GM23338 (cell line): Measurements from ENCODE around the gene MRRF. TPM values are rescaled to one million over a fixed set of nuclear protein-coding genes. Genes with fewer than 3 reads are reported as not detected.

Experiments used
- ATAC-seq: fragments of 200-7000 bp; cut with Tn5 transposase; 3 replicates; pipeline ENCODE4 v1.9.1; 2020
- DNase-seq: peaks from one replicate; pipeline ENCODE4 v3.0.0-alpha.2; 2015; ENCODE audit warnings: low spot score
- H2AFZ ChIP-seq: fragments of 200-600 bp; sonication (generic); 2 replicates; pipeline ENCODE4 v1.8.0; 2016; ENCODE audit warnings: antibody characterized with exemption, mild to moderate bottlenecking, moderate library complexity
- H3F3A ChIP-seq: fragments of 200-600 bp; sonication (generic); replicated peaks from 2 replicates; pipeline ENCODE4 v1.8.0; 2017; ENCODE audit warnings: antibody characterized with exemption, mixed run types, low read depth
- H3K27ac ChIP-seq: fragments of 200-600 bp; sonication (generic); 2 replicates; pipeline ENCODE4 v1.6.1; 2016; ENCODE audit warnings: low read depth
- H3K27me3 ChIP-seq: fragments of 200-600 bp; sonication (generic); 2 replicates; pipeline ENCODE4 v1.8.0; 2016; ENCODE audit warnings: mild to moderate bottlenecking, mixed run types, moderate library complexity; ENCODE audit not compliant: insufficient read depth
- H3K36me3 ChIP-seq: fragments of 200-600 bp; sonication (generic); 2 replicates; pipeline ENCODE4 v1.8.0; 2016; ENCODE audit warnings: mild to moderate bottlenecking; ENCODE audit not compliant: insufficient read depth
- H3K4me1 ChIP-seq: fragments of 200-600 bp; sonication (generic); 2 replicates; pipeline ENCODE4 v1.8.0; 2016; ENCODE audit warnings: mild to moderate bottlenecking, moderate library complexity; ENCODE audit not compliant: insufficient read depth
- H3K4me2 ChIP-seq: fragments of 200-600 bp; sonication (generic); 2 replicates; pipeline ENCODE4 v1.7.1; 2017; ENCODE audit warnings: mixed run types
- H3K4me3 ChIP-seq: fragments of 200-600 bp; sonication (generic); 2 replicates; pipeline ENCODE4 v1.6.1; 2016; ENCODE audit warnings: mixed run types
- H3K79me2 ChIP-seq: fragments of 200-600 bp; sonication (generic); replicated peaks from 2 replicates; pipeline ENCODE4 v1.8.0; 2017; ENCODE audit warnings: mild to moderate bottlenecking; ENCODE audit not compliant: insufficient read depth
- H3K9me2 ChIP-seq: fragments of 200-600 bp; sonication (generic); 2 replicates; pipeline ENCODE4 v1.8.0; 2017; ENCODE audit not compliant: insufficient read depth
- H4K20me1 ChIP-seq: fragments of 200-600 bp; sonication (generic); replicated peaks from 2 replicates; pipeline ENCODE4 v1.8.0; 2017; ENCODE audit warnings: mild to moderate bottlenecking; ENCODE audit not compliant: insufficient read depth
- H3K27ac Mint-ChIP-seq: 2 replicates; pipeline ENCODE4 v1.8.0; 2020; ENCODE audit warnings: inconsistent platforms, mild to moderate bottlenecking, moderate library complexity, mixed read lengths
- H3K27me3 Mint-ChIP-seq: 3 replicates; pipeline ENCODE4 v1.8.0; 2022; ENCODE audit warnings: low read depth, mild to moderate bottlenecking, moderate library complexity, mixed read lengths, inconsistent platforms; ENCODE audit not compliant: insufficient read depth, poor library complexity
- H3K36me3 Mint-ChIP-seq: 3 replicates; pipeline ENCODE4 v1.8.0; 2021; ENCODE audit warnings: low read depth, mild to moderate bottlenecking, inconsistent platforms, moderate library complexity, mixed read lengths
- H3K4me1 Mint-ChIP-seq: 3 replicates; pipeline ENCODE4 v1.8.0; 2020; ENCODE audit warnings: mild to moderate bottlenecking, inconsistent platforms, mixed read lengths
- H3K4me3 Mint-ChIP-seq: 3 replicates; pipeline ENCODE4 v1.8.0; 2021; ENCODE audit warnings: moderate library complexity, mild to moderate bottlenecking, inconsistent platforms, mixed read lengths
- H3K9me3 Mint-ChIP-seq: 3 replicates; pipeline ENCODE4 v1.8.0; 2020; ENCODE audit warnings: moderate library complexity, mild to moderate bottlenecking, inconsistent platforms, mixed read lengths
- CREB1 ChIP-seq: fragments of 250-450 bp; sonication (Bioruptor Pico); IDR thresholded peaks from 2 replicates; pipeline ENCODE4 v1.5.0; 2020; ENCODE audit warnings: low read depth, mild to moderate bottlenecking, moderate library complexity
- ETS1 ChIP-seq: IDR thresholded peaks from 2 replicates; pipeline ENCODE4 v1.6.1; 2016; ENCODE audit warnings: antibody characterized with exemption
- EZH2 ChIP-seq: fragments of 200-600 bp; sonication (generic); IDR thresholded peaks from one replicate; pipeline ENCODE4 v1.8.0; 2017; ENCODE audit warnings: antibody characterized with exemption, mild to moderate bottlenecking, low read depth; ENCODE audit not compliant: unreplicated experiment
- EZH2phosphoT487 ChIP-seq: fragments of 200-600 bp; sonication (generic); IDR thresholded peaks from one replicate; pipeline ENCODE4 v1.8.1; 2018; ENCODE audit warnings: antibody characterized with exemption; ENCODE audit not compliant: unreplicated experiment
- JUNB ChIP-seq: IDR thresholded peaks from one replicate; pipeline ENCODE4 v1.6.1; 2016; ENCODE audit warnings: antibody characterized with exemption; ENCODE audit not compliant: unreplicated experiment
- NANOG ChIP-seq: IDR thresholded peaks from 2 replicates; pipeline ENCODE4 v1.6.1; 2016; ENCODE audit warnings: antibody characterized with exemption, borderline replicate concordance
- POLR2AphosphoS5 ChIP-seq: IDR thresholded peaks from 2 replicates; pipeline ENCODE4 v1.6.1; 2016; ENCODE audit warnings: antibody characterized with exemption, low read depth
- STAT1 ChIP-seq: IDR thresholded peaks from one replicate; pipeline ENCODE4 v1.6.1; 2016; ENCODE audit warnings: antibody characterized with exemption; ENCODE audit not compliant: unreplicated experiment
- ZNF331 ChIP-seq: fragments of 250-450 bp; sonication (Bioruptor Pico); IDR thresholded peaks from 2 replicates; pipeline ENCODE4 v1.5.0; 2020; ENCODE audit warnings: low read depth, mild to moderate bottlenecking, moderate library complexity
- polyA plus RNA-seq: library from polyadenylated mRNA; unstranded; fragments of >200 nt; fragmentation: Nextera tagmentation; extraction: Ambion mirVana; gene quantifications from 2 replicates; pipeline ENCODE4 v1.2.1, GENCODE V29; 2016
- total RNA-seq: library from RNA; depleted of rRNA; stranded (reverse); fragments of >200 nt; shearing (Covaris generic); gene quantifications from 2 replicates; pipeline ENCODE4 v1.2.3, GENCODE V29; 2014
- TF ChIP-seq, protein P1 (sequence below), 2 experiments: fragments of 200-600 bp in 1 of 2; sonication (generic) in 1 of 2; conservative IDR thresholded peaks; 2 replicates each; pipeline versions ENCODE4 v1.5.1 to v1.6.1; 2016 to 2017; ENCODE audit warnings: antibody characterized with exemption in 2 of 2, low read depth in 2 of 2, mild to moderate bottlenecking in 2 of 2, moderate library complexity in 1 of 2

MRRF gene
- total and polyA plus RNA-seq, 2 experiments from 2014 or later: 27.8 to 32.7 TPM

DNA sequence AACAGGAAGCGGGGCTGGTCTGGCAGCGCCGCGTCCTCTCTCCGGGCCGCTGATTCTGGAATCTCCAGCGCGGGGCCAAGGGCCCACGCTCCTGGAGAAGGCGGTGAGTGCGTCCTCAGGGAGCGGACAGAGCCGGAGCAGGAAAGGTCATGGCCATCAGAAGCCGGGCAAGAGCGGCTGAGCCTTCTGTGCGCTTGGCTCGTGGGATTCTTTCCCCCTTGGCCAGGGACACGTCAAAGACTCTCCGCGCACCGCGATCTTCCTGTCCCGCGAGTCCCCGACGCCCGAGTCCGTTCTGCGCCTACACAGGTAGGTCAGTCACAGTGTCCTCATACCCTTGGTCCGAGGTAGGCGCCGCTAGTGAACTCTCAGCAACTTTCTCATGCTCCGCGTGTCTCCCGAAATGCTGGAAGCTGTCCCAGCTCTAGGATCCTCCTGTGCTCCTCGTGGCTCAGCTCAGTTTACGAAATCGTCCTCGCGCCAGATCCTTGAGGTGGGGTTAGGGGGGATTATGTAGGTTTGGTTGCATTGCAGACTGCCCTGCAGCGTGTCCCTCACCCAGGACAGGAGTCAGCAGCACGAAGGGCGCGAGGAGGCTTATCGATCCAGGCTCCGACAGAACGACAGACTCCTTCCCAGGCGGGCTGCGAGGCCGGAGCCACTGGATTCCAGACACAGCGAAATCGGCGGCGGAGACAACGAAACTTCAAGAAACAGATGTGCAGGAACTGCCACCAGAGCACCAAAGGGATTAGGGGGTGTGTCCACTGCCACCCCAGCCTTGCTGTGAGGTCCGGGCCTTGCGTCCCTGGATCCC lies 44.6 kb upstream of the MRRF start:
- H3K4me3 ChIP-seq: peak overlapping the region; percentile 63
- peaks cover 41% of the 10 kb centered on the region for H3K4me1 ChIP-seq
- no peak overlapping the region for H3K27ac ChIP-seq
- DNase-seq: no peak
- H4K20me1 ChIP-seq: peaks cover 10% of the 10 kb centered on the region; the same call in 1 of the 2 replicates
- H3K9me2 ChIP-seq: peaks cover 3% of the 10 kb centered on the region; the same call in 1 of the 2 replicates
- Mint-ChIP-seq H3K9me3 (peaks cover 11% of the 10 kb centered on the region), H3K27ac (no peak overlapping the region), H3K4me3 (peak overlapping the region; percentile 71), H3K36me3 (no peaks in the 10 kb centered on the region; the same call in 2 of the 3 replicates), H3K27me3 (peaks cover 100% of the 10 kb centered on the region), H3K4me1 (peaks cover 49% of the 10 kb centered on the region)
- no peaks in the 10 kb centered on the region for H3K79me2 ChIP-seq
- H2AFZ ChIP-seq: peak overlapping the region; percentile 97
- H3F3A ChIP-seq: peaks cover 15% of the 10 kb centered on the region
- H3K27me3 ChIP-seq: peaks cover 100% of the 10 kb centered on the region
- H3K36me3 ChIP-seq: no peaks in the 10 kb centered on the region
- H3K4me2 ChIP-seq: peak overlapping the region; percentile 85
- TF ChIP-seq POLR2AphosphoS5: no peak
- TF ChIP-seq ZNF331 (CRISPR knock-in tag): no peak
- TF ChIP-seq EZH2phosphoT487: peak; percentile 96
- no peak for TF ChIP-seq ETS1
- peak; percentile 92 for TF ChIP-seq EZH2
- TF ChIP-seq, protein P1, sequence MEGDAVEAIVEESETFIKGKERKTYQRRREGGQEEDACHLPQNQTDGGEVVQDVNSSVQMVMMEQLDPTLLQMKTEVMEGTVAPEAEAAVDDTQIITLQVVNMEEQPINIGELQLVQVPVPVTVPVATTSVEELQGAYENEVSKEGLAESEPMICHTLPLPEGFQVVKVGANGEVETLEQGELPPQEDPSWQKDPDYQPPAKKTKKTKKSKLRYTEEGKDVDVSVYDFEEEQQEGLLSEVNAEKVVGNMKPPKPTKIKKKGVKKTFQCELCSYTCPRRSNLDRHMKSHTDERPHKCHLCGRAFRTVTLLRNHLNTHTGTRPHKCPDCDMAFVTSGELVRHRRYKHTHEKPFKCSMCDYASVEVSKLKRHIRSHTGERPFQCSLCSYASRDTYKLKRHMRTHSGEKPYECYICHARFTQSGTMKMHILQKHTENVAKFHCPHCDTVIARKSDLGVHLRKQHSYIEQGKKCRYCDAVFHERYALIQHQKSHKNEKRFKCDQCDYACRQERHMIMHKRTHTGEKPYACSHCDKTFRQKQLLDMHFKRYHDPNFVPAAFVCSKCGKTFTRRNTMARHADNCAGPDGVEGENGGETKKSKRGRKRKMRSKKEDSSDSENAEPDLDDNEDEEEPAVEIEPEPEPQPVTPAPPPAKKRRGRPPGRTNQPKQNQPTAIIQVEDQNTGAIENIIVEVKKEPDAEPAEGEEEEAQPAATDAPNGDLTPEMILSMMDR (conservative IDR thresholded peaks at IDR 0.05; ENCODE audit: low read depth in 2 of 2): no peak
- no peak for TF ChIP-seq NANOG
- TF ChIP-seq STAT1: no peak
- no peak for TF ChIP-seq CREB1 (CRISPR knock-in tag)
- TF ChIP-seq JUNB: no peak
- ATAC-seq: peak; percentile 4

- H3K27me3 ChIP-seq: peaks cover 100% of the 10 kb centered on the region
- no peak for ATAC-seq
- peaks cover 13% of the 10 kb centered on the region for H3F3A ChIP-seq
- H2AFZ ChIP-seq: peak overlapping the region; percentile 97
- peak overlapping the region; percentile 63 for H3K4me3 ChIP-seq
- H3K9me2 ChIP-seq: peaks cover 3% of the 10 kb centered on the region; the same call in 1 of the 2 replicates
- Mint-ChIP-seq H3K36me3 (no peaks in the 10 kb centered on the region; the same call in 2 of the 3 replicates), H3K4me1 (peaks cover 53% of the 10 kb centered on the region), H3K9me3 (peaks cover 11% of the 10 kb centered on the region), H3K27ac (no peak overlapping the region), H3K4me3 (peak overlapping the region; percentile 71), H3K27me3 (peaks cover 100% of the 10 kb centered on the region)
- peaks cover 41% of the 10 kb centered on the region for H3K4me1 ChIP-seq
- H3K79me2 ChIP-seq: no peaks in the 10 kb centered on the region
- H4K20me1 ChIP-seq: peaks cover 10% of the 10 kb centered on the region; the same call in 1 of the 2 replicates
- no peak for DNase-seq
- TF ChIP-seq STAT1 (no peak), EZH2 (peak; percentile 81)
- no peak overlapping the region for H3K27ac ChIP-seq
- H3K36me3 ChIP-seq: no peaks in the 10 kb centered on the region
- peak overlapping the region; percentile 85 for H3K4me2 ChIP-seq
These were observed 44.0 kb upstream of the MRRF start for GRCh38 chr9:122220673-122221182.
